T-helper 2 cell (primary cell): ENCODE results near the gene SLC8A1.

Experiments used
- DNase-seq, 5 experiments: peaks; one replicate each; pipeline versions ENCODE4 v3.0.0 to v3.0.0-alpha.2; 2012 to 2022

SLC8A1 gene

DNA sequence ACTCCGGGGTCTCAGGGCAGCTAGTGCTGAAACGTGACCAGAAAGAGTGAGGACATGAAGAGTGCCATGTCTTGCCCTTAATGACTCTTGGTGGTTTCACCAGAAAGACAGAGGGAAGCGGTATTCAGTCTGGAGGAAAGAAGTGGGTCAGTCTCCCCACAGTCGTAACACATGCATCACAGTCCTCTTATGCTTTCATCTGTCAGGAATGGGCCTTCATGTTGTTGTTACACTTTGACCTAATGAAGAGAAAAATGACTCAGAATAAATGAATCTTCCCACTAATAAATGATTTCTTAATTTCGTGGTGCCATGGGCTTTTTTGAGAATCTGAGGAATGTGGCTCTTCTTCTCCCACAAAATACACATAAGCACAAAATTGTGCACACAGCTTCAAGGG is 103.2 kb downstream of the SLC8A1 start:
- DNase-seq: no peak

DNA sequence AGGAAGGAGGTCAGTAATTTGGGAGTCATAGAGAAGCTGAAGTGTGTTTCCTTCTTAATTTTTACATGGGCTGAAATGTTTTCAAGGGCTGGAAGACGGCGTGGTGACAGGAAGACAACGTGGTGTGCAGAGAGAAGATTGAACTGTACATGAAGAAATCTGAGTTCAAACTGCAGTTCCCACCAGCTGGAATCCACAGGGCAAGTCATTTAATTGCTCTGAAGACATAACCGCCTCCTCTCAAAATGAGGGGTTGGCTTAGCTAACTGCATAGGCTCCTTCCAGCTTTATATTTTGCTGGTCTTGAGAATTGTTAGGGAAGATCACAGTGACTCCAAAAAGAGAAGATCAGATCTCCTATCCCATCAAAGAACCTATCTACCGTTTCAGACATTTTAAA is 103.9 kb downstream of the SLC8A1 start:
- no peak for DNase-seq

GRCh38 chr2:40346535-40347354 is 105.1 kb downstream of the SLC8A1 start:
- no peak for DNase-seq

GRCh38 chr2:40344364-40344763 is 107.5 kb downstream of the SLC8A1 start:
- DNase-seq: no peak

DNA sequence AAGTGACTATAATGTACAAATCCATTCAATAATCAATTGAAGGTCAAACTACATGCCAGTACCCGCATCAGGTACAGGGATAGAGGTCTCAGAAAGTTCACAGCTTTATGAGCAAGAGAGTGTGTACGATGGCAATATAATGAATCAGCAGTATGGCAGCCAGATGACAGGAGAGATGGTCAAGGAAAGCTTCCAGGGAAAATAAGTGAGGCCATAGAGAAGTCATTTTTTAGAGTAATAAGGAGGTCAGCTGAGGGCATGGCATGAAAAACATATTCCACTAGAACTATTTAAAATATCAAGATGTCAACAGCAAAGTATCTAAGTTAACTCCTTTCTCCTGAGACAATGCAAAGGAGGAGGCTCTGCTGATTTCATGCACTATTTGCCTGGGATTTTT is 108.0 kb downstream of the SLC8A1 start:
- no peak for DNase-seq

- DNase-seq: no peak
Measured at GRCh38 chr2:40341198-40341597, 110.7 kb downstream of the SLC8A1 start.

- no peak for DNase-seq
Measured at GRCh38 chr2:40339026-40339425, 112.9 kb downstream of the SLC8A1 start.

DNA sequence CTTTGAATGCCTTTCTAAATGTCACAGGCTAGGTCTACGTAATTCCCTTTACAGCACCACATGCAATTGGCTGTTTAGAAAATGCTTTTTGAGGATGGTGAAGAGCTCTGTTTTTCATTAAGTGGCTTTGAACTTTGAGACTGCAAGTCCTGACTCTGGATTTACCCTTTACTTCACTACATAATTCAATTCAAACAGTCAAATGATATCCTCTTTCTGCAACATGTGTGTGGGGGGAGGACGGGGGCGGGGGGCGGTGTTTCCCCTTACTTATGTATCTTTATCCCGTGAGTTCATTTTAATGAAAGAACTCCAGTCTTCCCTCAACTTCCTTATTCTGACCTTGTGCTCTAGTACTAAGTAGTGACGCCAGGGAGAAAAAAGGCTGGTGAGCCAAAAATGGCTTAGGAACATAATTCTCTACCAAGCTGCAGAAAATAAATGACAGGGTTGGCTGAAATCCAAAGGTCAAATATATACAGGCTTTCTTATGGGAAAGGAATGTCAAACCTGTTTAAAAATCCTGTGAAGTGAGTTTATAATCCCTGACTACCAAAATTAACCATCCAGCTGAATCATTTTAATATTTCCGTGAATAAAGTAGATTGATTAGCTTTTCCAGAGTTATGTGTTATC is 119.6 kb downstream of the SLC8A1 start:
- no peak for DNase-seq

DNA sequence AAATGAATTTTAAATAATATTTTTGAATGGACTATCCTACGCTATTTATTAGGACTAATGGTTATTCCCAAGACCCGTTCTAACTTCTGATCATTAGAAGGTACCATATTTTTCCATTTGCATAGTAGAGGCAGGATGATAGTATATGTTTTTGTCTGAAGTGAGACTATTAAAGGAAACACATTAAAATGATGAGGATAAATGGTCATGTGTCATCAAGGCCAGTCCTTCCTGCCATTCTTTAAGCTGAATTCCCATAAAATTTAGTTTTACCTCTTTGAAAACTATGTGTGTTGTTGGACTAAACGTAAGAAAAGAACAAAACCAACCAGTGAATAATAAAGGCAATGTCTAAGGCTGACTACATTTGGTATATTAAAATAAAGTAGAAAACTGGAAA is 121.8 kb downstream of the SLC8A1 start:
- DNase-seq: no peak

DNA sequence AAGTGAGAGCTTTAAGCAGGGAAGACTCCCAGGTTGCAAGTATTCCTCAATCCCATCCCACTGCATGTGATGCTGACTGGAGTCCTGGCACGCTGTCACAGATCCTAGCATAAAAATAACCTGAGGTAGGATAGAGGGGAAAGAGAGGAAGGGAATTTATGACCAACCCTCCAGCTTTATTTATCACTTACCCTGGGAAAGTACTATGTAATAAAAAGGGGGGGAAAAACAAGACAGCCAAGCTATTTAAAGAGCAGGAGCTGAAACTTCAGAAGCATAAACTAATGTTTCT is 122.2 kb downstream of the SLC8A1 start:
- DNase-seq: no peak

DNA sequence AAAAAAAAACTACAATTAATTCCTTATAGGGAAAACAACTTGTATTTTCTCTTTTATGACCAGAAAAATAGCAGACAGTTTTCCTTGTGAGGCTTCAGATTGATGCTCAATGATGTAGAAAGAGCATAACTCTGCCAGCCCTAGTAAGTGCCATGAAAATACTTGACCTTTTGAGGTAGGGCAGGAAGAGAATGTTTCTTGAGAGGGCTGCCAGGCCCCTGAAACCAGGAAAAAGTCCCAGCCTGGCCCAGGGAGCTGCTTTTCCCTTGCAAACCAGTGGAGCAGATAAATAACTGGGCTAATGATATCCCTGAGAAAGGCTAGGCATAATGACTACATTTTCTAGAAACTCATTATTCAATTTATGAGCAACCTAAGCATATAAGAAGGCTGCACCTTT is 126.8 kb downstream of the SLC8A1 start:
- no peak for DNase-seq

DNA sequence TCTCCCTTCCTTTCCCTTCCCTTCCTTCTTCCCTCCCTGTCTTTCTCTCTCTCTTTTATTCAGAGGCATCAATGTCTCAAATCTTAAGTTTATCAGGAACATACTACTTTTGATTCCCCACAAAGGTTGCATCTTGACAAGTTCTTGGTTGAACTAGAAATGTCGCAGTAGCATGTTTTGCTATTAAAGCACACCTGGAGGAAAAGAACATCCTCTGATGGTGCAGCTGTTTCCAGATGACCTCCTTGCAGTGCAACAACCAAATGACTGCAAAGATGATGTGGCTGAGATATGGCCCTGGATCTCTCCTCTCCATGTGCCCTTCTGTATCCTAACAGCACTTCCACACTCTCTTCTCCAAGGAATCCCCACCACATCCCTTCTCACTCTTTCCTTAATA is 127.2 kb downstream of the SLC8A1 start:
- no peak for DNase-seq

DNA sequence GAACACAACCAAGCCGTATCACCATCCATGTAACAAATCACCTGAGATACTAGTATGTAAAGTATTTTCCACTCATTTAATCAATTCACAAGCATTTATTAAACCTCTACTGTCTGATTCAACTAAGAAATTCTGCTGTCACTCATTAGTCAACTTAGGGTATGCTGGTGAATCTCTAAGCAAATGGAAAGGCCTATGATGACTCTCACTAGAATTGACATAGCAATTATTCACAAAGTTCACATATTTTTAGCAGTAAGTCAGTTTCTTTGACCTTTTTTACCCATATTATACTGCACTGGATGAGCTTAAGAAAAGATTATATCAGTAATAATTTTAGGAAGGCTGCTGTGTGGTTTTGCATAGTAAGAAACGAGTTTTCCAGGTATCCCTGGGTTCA is 130.1 kb downstream of the SLC8A1 start:
- no peak for DNase-seq

GRCh38 chr2:40321016-40321623 is 130.8 kb downstream of the SLC8A1 start:
- no peak for DNase-seq

- DNase-seq: no peak
Measured at GRCh38 chr2:40318921-40319320, 133.0 kb downstream of the SLC8A1 start.

- no peak for DNase-seq
Measured at GRCh38 chr2:40317761-40318160, 134.1 kb downstream of the SLC8A1 start.

DNA sequence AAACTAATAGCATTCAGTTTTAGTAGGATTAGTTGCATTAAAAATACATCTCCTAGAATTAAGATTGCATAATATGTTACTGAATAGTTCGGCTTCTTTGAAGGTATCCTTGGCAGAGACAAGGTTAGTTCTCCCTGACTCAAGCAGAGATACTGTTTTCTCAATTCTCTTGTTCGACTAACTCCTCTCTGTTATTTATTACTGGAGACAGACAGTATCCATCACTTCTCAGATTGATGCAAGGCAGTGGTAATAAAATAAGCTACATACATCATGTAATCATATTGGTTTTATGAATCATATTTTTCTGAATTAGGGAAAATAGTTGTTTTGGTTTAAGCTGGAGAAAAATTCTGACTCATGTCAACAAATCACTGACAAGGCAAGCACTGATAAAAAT is 134.8 kb downstream of the SLC8A1 start:
- no peak for DNase-seq

DNA sequence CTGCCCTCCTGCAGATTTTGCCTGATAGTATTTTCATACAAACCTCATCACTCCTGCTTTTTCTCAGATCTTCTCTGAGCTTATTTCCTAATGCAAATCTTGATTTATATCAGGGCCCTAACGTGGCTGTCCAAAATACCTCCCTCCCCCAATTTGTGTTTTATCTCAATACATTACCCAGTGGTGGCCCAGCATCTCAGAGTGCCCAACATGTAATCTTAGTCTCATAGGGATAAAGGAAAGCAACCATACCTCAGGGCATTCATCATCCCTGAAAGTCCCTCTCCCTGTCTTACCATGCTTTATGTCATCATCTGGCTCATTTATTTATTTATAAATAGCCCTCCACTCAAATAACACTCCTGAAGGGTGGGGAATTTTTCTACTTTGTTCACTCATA is 135.3 kb downstream of the SLC8A1 start:
- no peak for DNase-seq

DNA sequence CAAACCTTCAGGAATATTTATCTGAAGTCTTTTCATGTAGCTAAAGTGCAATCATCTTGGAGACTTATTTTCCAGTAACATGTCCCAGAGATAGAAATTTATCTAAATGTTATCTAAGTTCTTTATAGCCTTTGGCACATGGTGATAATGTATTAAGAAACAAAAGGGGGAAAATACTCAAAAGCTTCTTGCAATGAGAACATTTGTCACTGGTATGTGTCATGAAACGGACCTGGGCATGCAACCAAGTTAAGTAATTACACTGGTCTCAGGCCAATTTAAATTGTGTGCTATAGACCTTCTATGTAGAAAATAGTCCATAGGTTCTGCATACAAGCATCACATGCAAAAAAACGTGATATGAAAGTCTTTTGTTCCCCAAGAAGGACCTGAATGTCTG is 136.2 kb downstream of the SLC8A1 start:
- no peak for DNase-seq

GRCh38 chr2:40311026-40311425 is 140.9 kb downstream of the SLC8A1 start:
- no peak for DNase-seq

GRCh38 chr2:40310303-40310702 is 141.6 kb downstream of the SLC8A1 start:
- DNase-seq: no peak

GRCh38 chr2:40304340-40304739 is 147.6 kb downstream of the SLC8A1 start:
- no peak for DNase-seq

- DNase-seq: no peak
Measured at GRCh38 chr2:40303746-40304145, 148.1 kb downstream of the SLC8A1 start.

DNA sequence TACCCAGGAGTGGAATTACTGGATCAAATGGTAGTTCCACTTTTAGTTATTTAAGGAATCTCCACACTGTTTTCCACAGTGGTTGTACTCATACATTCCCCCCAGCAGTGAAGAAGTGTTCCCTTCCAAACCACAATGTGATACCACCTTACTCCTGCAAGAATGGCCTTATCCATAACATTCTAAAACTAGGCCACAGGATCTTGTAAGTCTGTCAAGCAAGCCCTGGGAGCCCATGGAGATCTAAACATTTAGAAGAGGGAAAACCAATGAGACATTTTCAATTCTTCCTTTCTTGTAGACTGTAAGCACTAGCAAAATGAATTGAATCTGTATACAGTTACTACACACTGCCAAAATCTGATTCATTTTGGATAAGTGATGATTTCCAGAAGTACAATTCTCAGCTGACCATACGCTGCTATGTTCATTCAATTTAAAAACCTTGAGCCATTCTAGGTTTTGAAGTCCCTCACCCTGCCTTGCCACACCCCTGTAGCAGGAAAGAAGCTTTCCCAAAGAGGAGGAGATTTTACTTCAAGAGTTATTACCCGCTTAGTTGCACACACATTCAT is 149.1 kb downstream of the SLC8A1 start:
- DNase-seq: no peak
